ENCODE measurements around the gene CXCL5. TPM values are rescaled to one million over a fixed set of nuclear protein-coding genes. Genes with fewer than 3 reads are reported as not detected.

The CXCL5 gene
- total and polyA plus RNA-seq, 2 experiments from 2014 or later, result 7.5 to 7.6 TPM

DNA sequence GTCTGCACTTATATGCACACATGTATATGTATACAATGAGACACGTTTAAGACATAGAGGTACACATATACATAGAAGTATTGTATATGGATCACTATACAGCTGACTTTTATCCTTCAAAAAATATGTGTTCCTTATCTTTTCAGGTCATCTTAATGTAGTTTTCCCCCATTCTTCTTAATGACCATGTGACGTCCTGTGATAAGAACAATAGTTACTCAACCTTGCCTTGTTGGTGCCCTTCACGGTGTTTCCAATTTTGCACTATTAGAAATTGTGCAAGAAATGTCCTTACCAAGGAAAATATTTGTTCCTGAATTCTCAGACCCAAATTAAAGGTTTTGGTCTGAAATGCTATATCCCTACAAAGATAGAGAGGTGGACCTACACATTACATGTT is 9.4 kb downstream of the CXCL5 start:
- DNase-seq (ENCODE audit: low spot score) (no peak), ATAC-seq (no peak)
- Histone ChIP-seq H3K27me3 (ENCODE audit: insufficient read depth) (no peaks in the 10 kb centered on the region), H3K4me2 (no peak overlapping the region), H3K36me3 (ENCODE audit: insufficient read depth) (no peaks in the 10 kb centered on the region), H3K27ac (ENCODE audit: low read depth) (no peak overlapping the region), H3K79me2 (replicated peaks; ENCODE audit: insufficient read depth) (no peaks in the 10 kb centered on the region), H3K4me1 (ENCODE audit: insufficient read depth) (peaks cover 25% of the 10 kb centered on the region), H3K9me2 (ENCODE audit: insufficient read depth) (no peaks in the 10 kb centered on the region), H4K20me1 (replicated peaks; ENCODE audit: insufficient read depth) (no peaks in the 10 kb centered on the region), H3K4me3 (no peak overlapping the region), H3F3A (replicated peaks; ENCODE audit: low read depth) (no peaks in the 10 kb centered on the region), H2AFZ (no peak overlapping the region)
- H3K4me1 Mint-ChIP-seq, result peaks cover 33% of the 10 kb centered on the region
- no peaks in the 10 kb centered on the region for H3K27me3 Mint-ChIP-seq (ENCODE audit: insufficient read depth, low read depth, poor library complexity)
- H3K9me3 Mint-ChIP-seq, result peaks cover 4% of the 10 kb centered on the region; the same call in 1 of the 3 replicates
- peaks cover 20% of the 10 kb centered on the region for H3K36me3 Mint-ChIP-seq (ENCODE audit: low read depth)
- no peak overlapping the region for H3K27ac Mint-ChIP-seq
- no peak overlapping the region for H3K4me3 Mint-ChIP-seq
- TF ChIP-seq ZNF462 (CRISPR knock-in tag; IDR thresholded peaks at IDR 0.05) (no peak), REST (IDR thresholded peaks at IDR 0.05; ENCODE audit: unreplicated experiment) (no peak), JUNB (IDR thresholded peaks at IDR 0.05; ENCODE audit: unreplicated experiment) (no peak), CREB1 (CRISPR knock-in tag; IDR thresholded peaks at IDR 0.05; ENCODE audit: low read depth) (no peak), EZH2phosphoT487 (IDR thresholded peaks at IDR 0.05; ENCODE audit: unreplicated experiment) (no peak), POLR2AphosphoS5 (IDR thresholded peaks at IDR 0.05; ENCODE audit: low read depth) (no peak), ZNF114 (CRISPR knock-in tag; IDR thresholded peaks at IDR 0.05) (no peak), ZNF331 (CRISPR knock-in tag; IDR thresholded peaks at IDR 0.05; ENCODE audit: low read depth) (no peak), CTCF (conservative IDR thresholded peaks at IDR 0.05; ENCODE audit: low read depth in 2 of 2) (no peak), STAT1 (IDR thresholded peaks at IDR 0.05; ENCODE audit: unreplicated experiment) (no peak), EZH2 (IDR thresholded peaks at IDR 0.05; ENCODE audit: low read depth, unreplicated experiment) (no peak), NANOG (IDR thresholded peaks at IDR 0.05; ENCODE audit: borderline replicate concordance) (no peak)
- TF ChIP-seq, protein P1, sequence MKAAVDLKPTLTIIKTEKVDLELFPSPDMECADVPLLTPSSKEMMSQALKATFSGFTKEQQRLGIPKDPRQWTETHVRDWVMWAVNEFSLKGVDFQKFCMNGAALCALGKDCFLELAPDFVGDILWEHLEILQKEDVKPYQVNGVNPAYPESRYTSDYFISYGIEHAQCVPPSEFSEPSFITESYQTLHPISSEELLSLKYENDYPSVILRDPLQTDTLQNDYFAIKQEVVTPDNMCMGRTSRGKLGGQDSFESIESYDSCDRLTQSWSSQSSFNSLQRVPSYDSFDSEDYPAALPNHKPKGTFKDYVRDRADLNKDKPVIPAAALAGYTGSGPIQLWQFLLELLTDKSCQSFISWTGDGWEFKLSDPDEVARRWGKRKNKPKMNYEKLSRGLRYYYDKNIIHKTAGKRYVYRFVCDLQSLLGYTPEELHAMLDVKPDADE (IDR thresholded peaks at IDR 0.05), result no peak
